Mesendoderm (in vitro differentiated cells): ENCODE measurements around the gene SMYD3.

Experiments
- DNase-seq: peaks from one replicate; pipeline ENCODE4 v3.0.0; 2013
- H2AK5ac ChIP-seq: 2 replicates; pipeline ENCODE4 v1.6.1; 2013; ENCODE audit warnings: low read length, inconsistent platforms
- H2BK120ac ChIP-seq: 2 replicates; pipeline ENCODE4 v1.6.1; 2013; ENCODE audit warnings: low read depth, mild to moderate bottlenecking, low read length, moderate library complexity, mixed read lengths
- H2BK15ac ChIP-seq: replicated peaks from 2 replicates; pipeline ENCODE4 v1.6.1; 2013; ENCODE audit warnings: low read depth, mild to moderate bottlenecking, moderate library complexity
- H2BK5ac ChIP-seq: 2 replicates; pipeline ENCODE4 v1.6.1; 2013; ENCODE audit warnings: low read length, inconsistent platforms
- H3K18ac ChIP-seq: 2 replicates; pipeline ENCODE4 v1.6.1; 2013; ENCODE audit warnings: mild to moderate bottlenecking, low read length, mixed read lengths
- H3K23ac ChIP-seq: one replicate; pipeline ENCODE4 v1.6.1; 2013; ENCODE audit warnings: low read length
- H3K27ac ChIP-seq: 2 replicates; pipeline ENCODE4 v1.5.1; 2013; ENCODE audit warnings: low read depth, mild to moderate bottlenecking, inconsistent platforms, low read length, moderate library complexity
- H3K27me3 ChIP-seq: 2 replicates; pipeline ENCODE4 v1.6.1; 2013; ENCODE audit warnings: low read length, control low read depth, mild to moderate bottlenecking, inconsistent platforms; ENCODE audit not compliant: insufficient read depth, poor library complexity
- H3K36me3 ChIP-seq: 2 replicates; pipeline ENCODE4 v1.6.1; 2013; ENCODE audit warnings: low read length, inconsistent platforms; ENCODE audit not compliant: control insufficient read depth, insufficient read depth
- H3K4ac ChIP-seq: one replicate; pipeline ENCODE4 v1.6.1; 2013; ENCODE audit warnings: low read depth, mild to moderate bottlenecking, low read length, moderate library complexity
- H3K4me1 ChIP-seq: 2 replicates; pipeline ENCODE4 v1.6.1; 2013; ENCODE audit warnings: low read depth, low read length, inconsistent platforms; ENCODE audit not compliant: control insufficient read depth
- H3K4me2 ChIP-seq: 2 replicates; pipeline ENCODE4 v1.6.1; 2013; ENCODE audit warnings: low read length
- H3K4me3 ChIP-seq: 2 replicates; pipeline ENCODE4 v1.5.1; 2013; ENCODE audit warnings: mild to moderate bottlenecking, low read length
- H3K56ac ChIP-seq: one replicate; pipeline ENCODE4 v1.6.1; 2013; ENCODE audit warnings: low read length
- H3K79me1 ChIP-seq: 2 replicates; pipeline ENCODE4 v1.6.1; 2013; ENCODE audit warnings: low read length, inconsistent platforms
- H3K79me2 ChIP-seq: 2 replicates; pipeline ENCODE4 v1.6.1; 2013; ENCODE audit warnings: mild to moderate bottlenecking, low read length; ENCODE audit not compliant: control insufficient read depth, insufficient read depth
- H3K9ac ChIP-seq: 2 replicates; pipeline ENCODE4 v1.6.1; 2013; ENCODE audit warnings: low read length, inconsistent platforms
- H4K5ac ChIP-seq: one replicate; pipeline ENCODE4 v1.6.1; 2013; ENCODE audit warnings: low read length
- H4K8ac ChIP-seq: one replicate; pipeline ENCODE4 v1.6.1; 2013; ENCODE audit warnings: low read depth, mild to moderate bottlenecking, control low read depth, low read length, moderate library complexity
- WGBS: extraction: QIAGEN DNeasy Blood & Tissue Kit; methylation state at CpG from one replicate; pipeline ENCODE4 v1.1.7; 2013; ENCODE audit warnings: low lambda C conversion rate, missing lambda C conversion rate; ENCODE audit not compliant: insufficient coverage; ENCODE audit errors: extremely low coverage; 5-methylcytosine and 5-hydroxymethylcytosine counted together

The SMYD3 gene

GRCh38 chr1:246295340-246295739 lies 211.7 kb downstream of the SMYD3 start:
- no peaks in the 10 kb centered on the region for H3K4me1 ChIP-seq
- H3K4me2 ChIP-seq, result no peak overlapping the region
- no peak for DNase-seq
- no peak overlapping the region for H4K5ac ChIP-seq
- no peak overlapping the region for H3K18ac ChIP-seq
- H3K27ac ChIP-seq, result no peak overlapping the region
- no peak overlapping the region for H3K23ac ChIP-seq
- no peak overlapping the region for H3K4me3 ChIP-seq
- no peak overlapping the region for H4K8ac ChIP-seq
- H2AK5ac ChIP-seq, result no peak overlapping the region
- H3K27me3 ChIP-seq, result no peaks in the 10 kb centered on the region
- H3K4ac ChIP-seq, result no peak overlapping the region
- H2BK120ac ChIP-seq, result no peak overlapping the region
- H3K79me2 ChIP-seq, result no peaks in the 10 kb centered on the region
- H3K36me3 ChIP-seq, result no peaks in the 10 kb centered on the region
- H3K56ac ChIP-seq, result no peak overlapping the region
- no peaks in the 10 kb centered on the region for H3K79me1 ChIP-seq
- no peak overlapping the region for H3K9ac ChIP-seq
- no peak overlapping the region for H2BK15ac ChIP-seq
- no peak overlapping the region for H2BK5ac ChIP-seq
- no CpG with 5 or more reads among the region's 2 CpGs for WGBS

- Histone ChIP-seq H2BK15ac (no peak overlapping the region), H3K27ac (no peak overlapping the region), H2AK5ac (no peak overlapping the region), H3K56ac (no peak overlapping the region), H3K18ac (no peak overlapping the region), H3K9ac (no peak overlapping the region), H3K79me1 (no peaks in the 10 kb centered on the region), H3K23ac (no peak overlapping the region), H3K36me3 (no peaks in the 10 kb centered on the region), H4K5ac (no peak overlapping the region), H3K4me1 (no peaks in the 10 kb centered on the region), H3K27me3 (no peaks in the 10 kb centered on the region), H3K79me2 (no peaks in the 10 kb centered on the region), H3K4me3 (no peak overlapping the region), H3K4me2 (no peak overlapping the region), H3K4ac (no peak overlapping the region), H4K8ac (no peak overlapping the region), H2BK120ac (no peak overlapping the region), H2BK5ac (no peak overlapping the region)
- no peak for DNase-seq
- WGBS, result no CpG with 5 or more reads among the region's 2 CpGs
Measured at GRCh38 chr1:246294263-246294662, 212.8 kb downstream of the SMYD3 start.

GRCh38 chr1:246293366-246294121 lies 213.5 kb downstream of the SMYD3 start:
- WGBS, result no CpG with 5 or more reads among the region's 8 CpGs
- Histone ChIP-seq H4K8ac (no peak overlapping the region), H3K36me3 (no peaks in the 10 kb centered on the region), H2BK5ac (no peak overlapping the region), H2BK120ac (no peak overlapping the region), H3K56ac (no peak overlapping the region), H3K27ac (no peak overlapping the region), H2BK15ac (no peak overlapping the region), H3K79me1 (no peaks in the 10 kb centered on the region), H3K9ac (no peak overlapping the region), H3K23ac (no peak overlapping the region), H3K79me2 (no peaks in the 10 kb centered on the region), H3K18ac (no peak overlapping the region), H3K4me2 (no peak overlapping the region), H3K4me3 (no peak overlapping the region), H3K4me1 (no peaks in the 10 kb centered on the region), H3K4ac (no peak overlapping the region), H3K27me3 (no peaks in the 10 kb centered on the region), H4K5ac (no peak overlapping the region), H2AK5ac (no peak overlapping the region)
- DNase-seq, result no peak

- Histone ChIP-seq H4K5ac (no peak overlapping the region), H3K23ac (no peak overlapping the region), H3K79me2 (no peaks in the 10 kb centered on the region), H3K4me1 (no peaks in the 10 kb centered on the region), H2BK120ac (no peak overlapping the region), H3K27me3 (no peaks in the 10 kb centered on the region), H4K8ac (no peak overlapping the region), H3K27ac (no peak overlapping the region), H2BK15ac (no peak overlapping the region), H3K56ac (no peak overlapping the region), H2AK5ac (no peak overlapping the region), H3K9ac (no peak overlapping the region), H2BK5ac (no peak overlapping the region), H3K4me2 (no peak overlapping the region), H3K18ac (no peak overlapping the region), H3K4me3 (no peak overlapping the region), H3K4ac (no peak overlapping the region), H3K79me1 (no peaks in the 10 kb centered on the region), H3K36me3 (no peaks in the 10 kb centered on the region)
- WGBS, result no CpG with 5 or more reads among the region's 1 CpG
- no peak for DNase-seq
Measured at GRCh38 chr1:246292571-246292970, 214.5 kb downstream of the SMYD3 start.

- H2BK5ac ChIP-seq, result no peak overlapping the region
- no peak overlapping the region for H2BK15ac ChIP-seq
- DNase-seq, result no peak
- no peak overlapping the region for H3K4ac ChIP-seq
- no peak overlapping the region for H4K8ac ChIP-seq
- no peaks in the 10 kb centered on the region for H3K79me1 ChIP-seq
- H3K23ac ChIP-seq, result no peak overlapping the region
- no peak overlapping the region for H3K9ac ChIP-seq
- H3K27me3 ChIP-seq, result no peaks in the 10 kb centered on the region
- H3K27ac ChIP-seq, result no peak overlapping the region
- no CpG with 5 or more reads among the region's 4 CpGs for WGBS
- H3K4me1 ChIP-seq, result no peaks in the 10 kb centered on the region
- H3K36me3 ChIP-seq, result no peaks in the 10 kb centered on the region
- H3K56ac ChIP-seq, result no peak overlapping the region
- H2AK5ac ChIP-seq, result no peak overlapping the region
- H3K4me2 ChIP-seq, result no peak overlapping the region
- H2BK120ac ChIP-seq, result no peak overlapping the region
- H3K4me3 ChIP-seq, result no peak overlapping the region
- H3K79me2 ChIP-seq, result no peaks in the 10 kb centered on the region
- no peak overlapping the region for H4K5ac ChIP-seq
- no peak overlapping the region for H3K18ac ChIP-seq
Measured at GRCh38 chr1:246291127-246291526, 216.0 kb downstream of the SMYD3 start.
